Skeletal muscle satellite cell (primary cell): ENCODE data around the gene TGDS. TPM values are rescaled to one million over a fixed set of nuclear protein-coding genes. Genes with fewer than 3 reads are reported as not detected.
"Not testable (repeated sequence)": the region's sequence is repeated elsewhere in the genome, so short reads cannot be mapped to it uniquely, and the experiment has no call there.

Experiments used
- H3K27me3 ChIP-seq: 2 replicates; pipeline ENCODE4 v1.7.0; 2013; ENCODE audit warnings: low read length; ENCODE audit not compliant: control insufficient read depth, insufficient read depth
- H3K36me3 ChIP-seq: 2 replicates; pipeline ENCODE4 v1.7.0; 2013; ENCODE audit warnings: mild to moderate bottlenecking, control low read depth, low read length; ENCODE audit not compliant: insufficient read depth
- H3K4me1 ChIP-seq: 2 replicates; pipeline ENCODE4 v1.7.0; 2013; ENCODE audit warnings: low read length; ENCODE audit not compliant: control insufficient read depth, insufficient read depth
- H3K4me2 ChIP-seq: 2 replicates; pipeline ENCODE4 v1.7.0; 2013; ENCODE audit warnings: mild to moderate bottlenecking, low read length
- H3K4me3 ChIP-seq: 2 replicates; pipeline ENCODE4 v1.7.0; 2013; ENCODE audit warnings: low read length
- H3K9ac ChIP-seq: 2 replicates; pipeline ENCODE4 v1.7.0; 2013; ENCODE audit warnings: mild to moderate bottlenecking, low read depth, low read length, moderate library complexity
- H3K9me3 ChIP-seq: replicated peaks from 2 replicates; pipeline ENCODE4 v1.7.0; 2013; ENCODE audit warnings: mild to moderate bottlenecking, control low read depth, low read length
- total RNA-seq: library from RNA; depleted of rRNA; stranded (reverse); fragments of >200 nt; gene quantifications from 2 replicates; pipeline ENCODE4 v1.2.3, GENCODE V29; 2012; rRNA removed

TGDS gene, protein sequence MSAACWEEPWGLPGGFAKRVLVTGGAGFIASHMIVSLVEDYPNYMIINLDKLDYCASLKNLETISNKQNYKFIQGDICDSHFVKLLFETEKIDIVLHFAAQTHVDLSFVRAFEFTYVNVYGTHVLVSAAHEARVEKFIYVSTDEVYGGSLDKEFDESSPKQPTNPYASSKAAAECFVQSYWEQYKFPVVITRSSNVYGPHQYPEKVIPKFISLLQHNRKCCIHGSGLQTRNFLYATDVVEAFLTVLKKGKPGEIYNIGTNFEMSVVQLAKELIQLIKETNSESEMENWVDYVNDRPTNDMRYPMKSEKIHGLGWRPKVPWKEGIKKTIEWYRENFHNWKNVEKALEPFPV
- total RNA-seq, result 12.7 and 12.9 TPM in 2 replicates

DNA sequence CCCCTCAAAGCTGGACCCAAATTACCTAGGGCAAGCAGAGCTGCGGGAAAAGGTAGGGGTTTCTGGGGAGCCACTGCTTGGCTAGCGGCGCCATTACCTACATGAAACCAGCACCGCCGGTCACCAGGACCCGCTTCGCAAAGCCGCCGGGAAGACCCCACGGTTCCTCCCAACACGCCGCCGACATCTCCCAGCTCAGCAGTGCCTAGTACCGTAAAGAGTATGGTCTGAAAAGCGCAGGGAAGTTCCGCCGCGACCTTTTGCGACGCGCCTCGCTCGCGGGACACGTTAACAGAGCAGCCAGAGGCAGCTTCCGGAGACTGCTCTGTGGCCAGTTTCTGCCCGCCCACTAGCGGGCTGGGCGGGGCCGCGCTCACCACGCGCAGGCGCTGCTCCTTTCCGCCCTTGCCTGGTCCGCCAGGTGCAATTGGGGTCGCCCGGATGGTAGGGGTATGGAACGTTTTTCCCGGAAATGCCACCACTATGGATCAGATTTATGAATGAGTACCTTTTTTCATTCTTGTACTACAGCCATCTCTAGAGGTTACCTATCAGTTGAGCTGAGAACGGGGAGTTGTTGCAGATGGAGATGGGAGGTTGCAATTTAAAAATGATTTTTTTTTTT, at the start of gene TGDS:
Gene TGDS, minus strand, starts transcription at position 203 of the 625 bp plus-strand sequence. Its CDS starts 16 bp downstream, at position 187.
- H3K9ac ChIP-seq, result peak within 1 kb of the TSS; percentile 97
- H3K27me3 ChIP-seq, result no peaks in the 10 kb centered on the region
- peaks cover 19% of the 10 kb centered on the region for H3K36me3 ChIP-seq
- no peaks in the 10 kb centered on the region for H3K9me3 ChIP-seq
- peaks cover 14% of the 10 kb centered on the region for H3K4me1 ChIP-seq
- H3K4me3 ChIP-seq, result peak within 1 kb of the TSS; percentile 94
- peak within 1 kb of the TSS; percentile 95 for H3K4me2 ChIP-seq

DNA sequence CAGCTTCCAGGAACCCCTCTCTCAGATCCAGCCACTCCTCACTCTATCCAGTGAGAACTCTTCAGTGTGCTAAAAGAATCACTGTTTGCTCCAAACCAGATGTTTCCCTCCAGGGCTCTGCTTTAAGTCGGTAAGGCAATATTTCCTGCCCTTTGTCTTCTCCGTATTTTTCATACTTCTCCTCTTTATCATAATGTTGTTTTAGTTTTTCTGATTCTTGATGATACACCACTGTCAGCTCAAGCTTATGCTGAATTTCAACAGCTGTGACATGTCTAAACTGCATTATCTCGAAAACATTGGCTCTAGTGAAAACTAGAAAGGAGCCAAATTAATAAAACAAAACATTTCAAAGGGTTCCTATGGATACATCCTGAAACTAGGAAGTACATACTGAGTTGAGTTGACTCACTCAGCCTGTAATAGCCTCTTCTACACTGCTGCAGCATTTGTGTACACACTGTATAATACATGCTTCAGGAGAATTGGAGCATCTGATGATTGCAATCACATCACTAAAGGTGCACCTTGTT, 45.5 kb upstream of the TGDS start:
- H3K4me1 ChIP-seq, result peaks cover 20% of the 10 kb centered on the region
- H3K4me3 ChIP-seq, result peak overlapping the region; percentile 16
- H3K36me3 ChIP-seq, result no peaks in the 10 kb centered on the region
- H3K4me2 ChIP-seq, result peak overlapping the region; percentile 60
- H3K27me3 ChIP-seq, result no peaks in the 10 kb centered on the region
- peak overlapping the region; percentile 66 for H3K9ac ChIP-seq
- H3K9me3 ChIP-seq, result no peaks in the 10 kb centered on the region

DNA sequence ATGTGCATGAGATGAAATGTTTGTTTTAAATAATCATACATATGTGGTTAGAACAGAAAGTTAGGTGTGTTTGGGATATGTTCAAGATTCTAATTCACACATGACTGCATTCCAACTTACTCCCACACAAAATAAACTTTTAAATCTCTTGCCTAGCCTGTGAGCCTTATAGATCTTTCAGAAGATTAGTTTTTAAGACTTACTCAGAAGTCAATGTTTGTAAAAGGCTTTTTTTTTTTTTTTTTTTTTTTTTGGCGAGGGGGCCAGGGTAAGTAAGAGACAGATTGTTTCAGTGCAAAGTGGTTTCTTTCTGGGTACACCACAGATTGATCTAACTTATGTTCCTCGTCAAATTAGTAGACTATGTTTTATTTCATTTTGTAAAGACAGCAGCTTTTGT, 44.8 kb upstream of the TGDS start:
- H3K9ac ChIP-seq, result peak overlapping the region; percentile 66
- peaks cover 20% of the 10 kb centered on the region for H3K4me1 ChIP-seq

DNA sequence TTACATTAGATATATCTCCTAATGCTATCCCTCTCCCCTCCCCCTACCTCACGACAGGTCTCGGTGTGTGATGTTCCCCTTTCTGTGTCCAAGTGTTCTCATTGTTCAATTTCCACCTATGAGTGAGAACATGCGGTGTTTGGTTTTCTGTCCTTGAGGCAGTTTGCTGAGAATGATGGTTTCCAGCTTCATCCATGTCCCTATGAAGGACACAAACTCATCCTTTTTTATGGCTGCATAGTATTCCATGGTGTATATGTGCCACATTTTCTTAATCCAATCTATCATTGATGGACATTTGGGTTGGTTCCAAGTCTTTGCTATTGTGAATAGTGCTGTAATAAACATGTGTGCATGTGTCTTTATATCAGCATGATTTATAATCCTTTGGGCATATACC, 41.7 kb upstream of the TGDS start:
- not testable (repeated sequence) for H3K9ac ChIP-seq, H3K9me3 ChIP-seq, H3K27me3 ChIP-seq, H3K4me3 ChIP-seq, H3K4me2 ChIP-seq
- Histone ChIP-seq H3K4me1 (peaks cover 20% of the 10 kb centered on the region), H3K36me3 (peaks cover 12% of the 10 kb centered on the region)

More for the DNA sequence above, 44.8 kb upstream of the TGDS start:
- no peaks in the 10 kb centered on the region for H3K9me3 ChIP-seq
- no peaks in the 10 kb centered on the region for H3K27me3 ChIP-seq
- no peak overlapping the region for H3K4me3 ChIP-seq
- peak overlapping the region; percentile 60 for H3K4me2 ChIP-seq
- no peaks in the 10 kb centered on the region for H3K36me3 ChIP-seq

DNA sequence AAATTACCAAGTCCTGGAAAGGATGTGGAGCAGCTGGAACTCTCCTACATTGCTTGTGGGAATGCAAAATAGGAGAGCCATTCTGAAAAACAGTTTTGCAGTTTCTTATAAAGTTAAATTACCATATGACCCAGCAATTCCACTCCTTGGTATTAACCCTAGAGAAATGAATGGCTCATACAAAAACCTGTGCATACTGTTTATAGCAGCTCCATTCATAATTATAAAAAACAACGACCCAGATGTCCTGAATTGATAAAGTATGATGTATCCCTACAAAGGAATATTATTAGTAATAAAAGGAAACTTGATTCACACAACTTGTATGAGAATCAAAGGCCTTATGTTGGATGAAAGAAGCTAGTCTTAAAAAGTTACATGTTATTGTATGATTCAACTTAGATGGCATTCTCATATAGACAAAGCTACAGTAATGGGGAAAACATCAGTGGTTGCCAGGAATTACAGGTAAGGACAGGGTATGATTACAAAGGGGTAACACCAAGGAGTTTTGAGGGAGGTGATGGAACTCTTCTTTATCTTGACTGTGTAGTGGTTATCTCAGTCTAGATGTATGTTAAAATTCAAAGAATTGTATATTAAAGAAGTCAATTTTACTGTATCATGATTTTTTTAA, 41.1 kb upstream of the TGDS start:
- Histone ChIP-seq H3K27me3 (no peaks in the 10 kb centered on the region), H3K36me3 (peaks cover 13% of the 10 kb centered on the region), H3K9me3 (no peaks in the 10 kb centered on the region), H3K4me1 (peaks cover 20% of the 10 kb centered on the region), H3K9ac (no peak overlapping the region), H3K4me2 (no peak overlapping the region), H3K4me3 (no peak overlapping the region)

DNA sequence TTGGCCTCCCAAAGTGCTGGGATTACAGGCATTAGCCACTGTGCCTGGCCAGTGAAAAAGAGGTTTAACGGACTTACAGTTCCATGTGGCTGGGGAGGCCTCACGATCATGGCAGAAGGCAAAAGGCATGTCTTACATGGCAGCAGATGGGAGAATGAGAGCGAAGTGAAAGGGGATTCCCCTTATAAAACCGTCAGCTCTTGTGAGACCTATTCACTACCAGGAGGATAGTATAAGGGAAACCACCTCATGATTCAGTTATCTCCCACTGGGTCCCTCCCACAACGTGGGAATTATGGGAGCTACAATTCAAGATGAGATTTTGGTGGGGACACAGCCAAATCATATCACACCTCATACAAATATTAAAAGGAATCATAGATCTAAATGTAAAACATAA, 40.1 kb upstream of the TGDS start:
- not testable (repeated sequence) for H3K9ac ChIP-seq, H3K9me3 ChIP-seq, H3K27me3 ChIP-seq, H3K4me2 ChIP-seq, H3K4me3 ChIP-seq
- Histone ChIP-seq H3K4me1 (peaks cover 11% of the 10 kb centered on the region), H3K36me3 (peaks cover 16% of the 10 kb centered on the region)

DNA sequence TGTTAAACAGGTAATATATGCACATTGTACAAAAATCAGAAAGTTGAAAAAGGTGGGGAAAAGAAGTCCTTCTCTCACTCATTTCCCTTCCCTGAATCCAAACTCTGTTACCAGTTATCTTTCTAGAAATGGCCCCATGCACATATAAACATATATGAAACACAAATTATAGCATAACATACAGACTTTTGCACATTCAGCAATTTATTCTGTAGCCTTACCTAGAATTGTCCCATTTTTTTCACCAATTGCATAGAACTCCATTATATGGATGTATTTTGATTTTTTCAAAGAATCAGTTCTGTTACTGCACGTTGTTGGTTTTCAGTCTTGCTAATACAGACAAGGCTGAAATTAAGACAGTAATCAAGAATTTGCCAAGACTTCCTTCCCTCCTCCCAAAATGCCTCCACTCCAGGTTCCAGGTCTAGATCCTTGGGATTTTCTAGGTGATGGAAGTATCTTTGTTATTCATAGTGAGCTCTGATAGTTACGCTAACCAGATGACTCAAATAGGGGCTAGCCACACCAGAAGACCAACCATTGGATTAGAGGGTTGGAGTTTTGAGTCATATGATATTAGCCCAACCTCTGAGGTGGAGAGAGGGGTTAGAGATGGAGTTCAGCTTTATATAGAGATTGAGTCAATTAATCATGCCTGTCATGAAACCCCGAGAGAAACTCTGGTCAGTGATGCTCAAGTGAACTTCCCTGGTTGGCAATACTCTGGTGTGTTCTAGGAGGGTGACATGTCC, 36.5 kb upstream of the TGDS start:
- Histone ChIP-seq H3K4me2 (no peak overlapping the region), H3K4me3 (no peak overlapping the region), H3K27me3 (no peaks in the 10 kb centered on the region), H3K4me1 (no peaks in the 10 kb centered on the region), H3K9me3 (no peaks in the 10 kb centered on the region), H3K9ac (no peak overlapping the region), H3K36me3 (peaks cover 46% of the 10 kb centered on the region)

DNA sequence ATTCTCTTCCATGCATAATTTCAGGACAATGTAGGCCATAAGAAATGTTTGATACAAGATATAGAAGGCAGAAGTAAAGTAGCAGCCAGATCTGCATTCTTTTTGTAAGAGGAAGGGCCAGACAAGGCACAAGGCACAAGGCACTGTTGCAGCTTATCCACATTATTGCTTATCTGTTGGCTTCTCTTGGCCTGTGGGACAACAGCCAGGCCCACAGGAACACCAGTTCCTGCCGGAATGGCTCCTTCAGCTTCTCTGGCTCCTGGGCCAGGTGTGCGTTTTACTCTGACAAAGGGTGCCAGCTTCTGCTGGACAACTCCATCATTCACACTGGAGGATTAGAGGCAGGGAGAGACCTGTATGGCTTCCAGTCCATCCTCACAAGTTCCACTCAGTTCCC, 34.9 kb upstream of the TGDS start:
- no peak overlapping the region for H3K4me2 ChIP-seq
- H3K4me3 ChIP-seq, result no peak overlapping the region
- H3K36me3 ChIP-seq, result peaks cover 55% of the 10 kb centered on the region
- no peaks in the 10 kb centered on the region for H3K27me3 ChIP-seq
- no peaks in the 10 kb centered on the region for H3K4me1 ChIP-seq
- no peaks in the 10 kb centered on the region for H3K9me3 ChIP-seq
- H3K9ac ChIP-seq, result no peak overlapping the region

DNA sequence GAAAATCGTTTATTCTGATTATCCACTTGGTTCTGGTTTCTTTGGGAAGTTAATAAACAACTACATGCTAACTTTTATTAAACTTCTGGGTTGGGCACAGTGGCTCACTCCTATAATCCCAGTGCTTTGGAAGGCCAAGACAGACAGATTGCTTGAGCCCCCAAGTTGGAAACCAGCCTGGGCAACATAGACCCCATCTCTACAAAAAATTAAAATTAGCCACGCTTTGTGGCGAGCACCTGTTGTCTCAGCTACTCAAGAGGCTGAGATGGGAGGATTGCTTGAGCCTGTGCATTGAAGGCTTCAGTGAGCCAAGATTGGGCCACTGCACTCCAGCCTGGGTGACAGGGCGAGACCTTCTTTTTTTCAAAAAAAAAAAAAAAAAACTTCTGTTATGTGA, 27.4 kb upstream of the TGDS start:
- H3K9ac ChIP-seq, result no peak overlapping the region
- H3K27me3 ChIP-seq, result no peaks in the 10 kb centered on the region
- no peaks in the 10 kb centered on the region for H3K9me3 ChIP-seq
- H3K4me3 ChIP-seq, result no peak overlapping the region
- no peaks in the 10 kb centered on the region for H3K4me1 ChIP-seq
- peaks cover 64% of the 10 kb centered on the region for H3K36me3 ChIP-seq
- no peak overlapping the region for H3K4me2 ChIP-seq

DNA sequence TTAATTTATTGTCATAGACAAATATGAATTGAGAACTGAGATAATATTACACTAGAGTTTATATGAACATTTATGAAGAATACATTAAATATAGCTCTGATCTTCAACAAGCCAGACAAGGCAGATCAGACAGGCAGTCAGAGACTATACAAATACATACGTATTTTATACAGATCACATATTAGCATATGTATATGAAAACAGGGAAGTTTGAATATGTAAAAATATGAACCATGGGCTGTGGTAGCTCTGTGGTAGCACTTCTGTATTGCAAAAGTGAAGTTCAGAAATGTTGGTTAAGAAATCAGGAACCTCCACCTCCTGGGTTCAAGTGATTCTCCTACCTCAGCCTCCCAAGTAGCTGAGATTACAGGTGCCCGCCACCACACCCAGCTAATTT, 26.4 kb upstream of the TGDS start:
- Histone ChIP-seq H3K27me3 (no peaks in the 10 kb centered on the region), H3K9me3 (no peaks in the 10 kb centered on the region), H3K4me1 (no peaks in the 10 kb centered on the region), H3K9ac (no peak overlapping the region), H3K4me2 (no peak overlapping the region), H3K4me3 (no peak overlapping the region), H3K36me3 (peaks cover 55% of the 10 kb centered on the region)

DNA sequence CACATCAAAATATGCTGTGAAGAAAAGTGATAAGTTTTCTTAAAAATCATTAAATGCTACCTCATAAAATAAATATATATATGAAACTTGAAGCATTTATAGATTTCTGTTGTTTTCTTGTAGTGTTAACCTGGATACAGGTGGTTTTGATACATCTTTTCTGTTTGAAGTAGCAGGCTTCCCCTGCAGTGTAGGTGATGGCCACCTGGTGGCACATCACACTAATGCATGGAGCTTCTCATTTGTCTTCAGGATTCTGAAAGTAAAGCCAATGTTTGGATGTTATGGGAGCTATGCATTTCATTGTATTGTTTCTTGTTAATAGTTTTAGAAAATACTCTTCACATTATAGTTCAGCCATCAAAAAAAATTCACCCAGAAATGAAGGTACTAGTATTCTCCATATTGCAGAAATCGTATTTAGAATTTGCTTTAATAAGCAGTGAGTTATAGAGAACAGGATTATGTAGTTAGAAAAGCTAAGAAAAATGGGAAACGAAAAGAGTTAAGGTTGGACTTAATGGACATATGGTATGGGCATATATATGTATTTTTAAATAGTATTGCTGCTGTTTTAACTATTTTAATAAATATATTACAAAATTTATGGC, 24.4 kb upstream of the TGDS start:
- H3K36me3 ChIP-seq, result peaks cover 56% of the 10 kb centered on the region
- no peaks in the 10 kb centered on the region for H3K4me1 ChIP-seq
- no peak overlapping the region for H3K4me2 ChIP-seq

More for the DNA sequence above, 24.4 kb upstream of the TGDS start:
- H3K9me3 ChIP-seq, result no peaks in the 10 kb centered on the region
- H3K4me3 ChIP-seq, result no peak overlapping the region
- H3K9ac ChIP-seq, result no peak overlapping the region
- H3K27me3 ChIP-seq, result no peaks in the 10 kb centered on the region
